Trophoblast cell (in vitro differentiated cells and primary cell): Measurements from ENCODE around the gene PRR14L.

ENCODE experiments used
- DNase-seq, 2 donors: peaks; one replicate each; pipeline ENCODE4 v3.0.0-alpha.2; 2016
- H2AFZ ChIP-seq: 2 replicates; pipeline ENCODE4 v1.6.1; 2013; ENCODE audit warnings: low read length, moderate library complexity, mild to moderate bottlenecking; ENCODE audit not compliant: insufficient read depth, poor library complexity
- H2AK5ac ChIP-seq: 2 replicates; pipeline ENCODE4 v1.6.1; 2013; ENCODE audit warnings: mild to moderate bottlenecking, low read length
- H2BK120ac ChIP-seq: 2 replicates; pipeline ENCODE4 v1.6.1; 2013; ENCODE audit warnings: low read length, mild to moderate bottlenecking, moderate library complexity; ENCODE audit not compliant: insufficient read depth, poor library complexity
- H2BK12ac ChIP-seq: 2 replicates; pipeline ENCODE4 v1.6.1; 2013; ENCODE audit warnings: mild to moderate bottlenecking, low read length, moderate library complexity
- H2BK5ac ChIP-seq: 2 replicates; pipeline ENCODE4 v1.6.1; 2013; ENCODE audit warnings: low read length, low read depth, moderate library complexity, mild to moderate bottlenecking; ENCODE audit not compliant: poor library complexity
- H3K14ac ChIP-seq: 2 replicates; pipeline ENCODE4 v1.6.1; 2013; ENCODE audit warnings: mild to moderate bottlenecking, low read length
- H3K18ac ChIP-seq: 2 replicates; pipeline ENCODE4 v1.6.1; 2013; ENCODE audit warnings: mild to moderate bottlenecking, low read length
- H3K23ac ChIP-seq: 2 replicates; pipeline ENCODE4 v1.6.1; 2013; ENCODE audit warnings: low read length
- H3K27ac ChIP-seq: 2 replicates; pipeline ENCODE4 v1.5.1; 2013; ENCODE audit warnings: low read depth, mild to moderate bottlenecking, inconsistent platforms, low read length, moderate library complexity
- H3K27me3 ChIP-seq: 2 replicates; pipeline ENCODE4 v1.6.1; 2013; ENCODE audit warnings: inconsistent platforms, mild to moderate bottlenecking, low read length, moderate library complexity; ENCODE audit not compliant: insufficient read depth
- H3K36me3 ChIP-seq, 2 experiments: 1 replicate in 1 of 2; 2 replicates in 1 of 2; pipeline ENCODE4 v1.6.1; 2013; ENCODE audit warnings: low read length in 2 of 2, mild to moderate bottlenecking in 2 of 2, moderate library complexity in 1 of 2; ENCODE audit not compliant: insufficient read depth in 2 of 2, control insufficient read depth in 1 of 2
- H3K4ac ChIP-seq: 2 replicates; pipeline ENCODE4 v1.6.1; 2013; ENCODE audit warnings: low read depth, mild to moderate bottlenecking, low read length, moderate library complexity
- H3K4me1 ChIP-seq, 2 experiments: 1 replicate in 1 of 2; 2 replicates in 1 of 2; pipeline ENCODE4 v1.6.1; 2013; ENCODE audit warnings: low read length in 2 of 2, mild to moderate bottlenecking in 2 of 2, moderate library complexity in 1 of 2; ENCODE audit not compliant: insufficient read depth in 2 of 2, control insufficient read depth in 1 of 2
- H3K4me2 ChIP-seq: 2 replicates; pipeline ENCODE4 v1.6.1; 2013; ENCODE audit warnings: inconsistent platforms, mild to moderate bottlenecking, low read length, moderate library complexity
- H3K4me3 ChIP-seq: 2 replicates; pipeline ENCODE4 v1.5.1; 2013; ENCODE audit warnings: mild to moderate bottlenecking, low read depth, low read length, inconsistent platforms
- H3K79me1 ChIP-seq: one replicate; pipeline ENCODE4 v1.6.1; 2013; ENCODE audit warnings: low read length
- H3K79me2 ChIP-seq: 2 replicates; pipeline ENCODE4 v1.6.1; 2013; ENCODE audit warnings: low read length, mild to moderate bottlenecking; ENCODE audit not compliant: control insufficient read depth, insufficient read depth, poor library complexity
- H3K9ac ChIP-seq: 2 replicates; pipeline ENCODE4 v1.6.1; 2013; ENCODE audit warnings: mild to moderate bottlenecking, low read length
- H3K9me3 ChIP-seq: 2 replicates; pipeline ENCODE4 v1.6.1; 2013; ENCODE audit warnings: low read depth, mild to moderate bottlenecking, control low read depth, inconsistent platforms, low read length; ENCODE audit not compliant: insufficient read depth
- H4K12ac ChIP-seq: 2 replicates; pipeline ENCODE4 v1.6.1; 2013; ENCODE audit warnings: low read depth, mild to moderate bottlenecking, low read length, moderate library complexity
- H4K8ac ChIP-seq: 2 replicates; pipeline ENCODE4 v1.6.1; 2013; ENCODE audit warnings: low read depth, mild to moderate bottlenecking, low read length, moderate library complexity
- H4K91ac ChIP-seq: one replicate; pipeline ENCODE4 v1.6.1; 2013; ENCODE audit warnings: low read depth, mild to moderate bottlenecking, low read length, moderate library complexity
- WGBS: extraction: QIAGEN DNeasy Blood & Tissue Kit; methylation state at CpG from one replicate; pipeline ENCODE4 v1.1.7; 2013; ENCODE audit warnings: missing lambda C conversion rate; ENCODE audit not compliant: insufficient read length, insufficient coverage; ENCODE audit errors: extremely low coverage; 5-methylcytosine and 5-hydroxymethylcytosine counted together

PRR14L gene

DNA sequence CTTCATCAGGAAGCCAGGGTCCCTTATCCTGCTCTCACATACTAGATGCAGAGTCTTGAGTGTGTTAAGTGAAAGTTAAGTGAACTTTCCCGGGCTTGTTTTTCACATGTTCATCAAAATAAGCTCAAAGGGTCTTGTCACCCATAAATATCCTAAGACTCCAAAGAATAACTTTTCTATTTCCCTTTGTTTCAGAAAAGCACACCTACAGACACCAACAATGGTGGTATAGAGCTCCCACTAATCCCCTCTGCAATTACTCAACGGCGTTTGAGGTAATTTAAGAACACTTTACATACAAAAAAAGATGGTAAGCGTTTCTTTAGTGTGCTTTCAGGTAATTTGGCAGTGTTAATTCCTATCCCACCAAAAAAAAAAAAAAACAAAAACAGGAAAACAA, 2.5 kb downstream of the PRR14L start:
- Histone ChIP-seq H3K79me2 (peaks cover 11% of the 10 kb centered on the region), H3K79me1 (peaks cover 11% of the 10 kb centered on the region), H4K91ac (no peak overlapping the region), H3K9me3 (no peaks in the 10 kb centered on the region), H3K27me3 (no peaks in the 10 kb centered on the region), H4K8ac (no peak overlapping the region), H2BK12ac (no peak overlapping the region), H3K23ac (no peak overlapping the region), H2AFZ (no peak overlapping the region), H2AK5ac (no peak overlapping the region), H2BK5ac (no peak overlapping the region), H4K12ac (no peak overlapping the region), H3K36me3 (peaks cover 0 to 5% of the 10 kb centered on the region in 2 experiments), H3K4me2 (no peak overlapping the region), H3K9ac (no peak overlapping the region), H3K18ac (no peak overlapping the region), H3K4me3 (no peak overlapping the region), H3K27ac (no peak overlapping the region), H2BK120ac (no peak overlapping the region), H3K4ac (peak overlapping the region; percentile 66), H3K4me1 (peaks cover 1 to 8% of the 10 kb centered on the region in 2 experiments), H3K14ac (no peak overlapping the region)
- DNase-seq, result no peak
- no CpG with 5 or more reads among the region's 4 CpGs for WGBS

DNA sequence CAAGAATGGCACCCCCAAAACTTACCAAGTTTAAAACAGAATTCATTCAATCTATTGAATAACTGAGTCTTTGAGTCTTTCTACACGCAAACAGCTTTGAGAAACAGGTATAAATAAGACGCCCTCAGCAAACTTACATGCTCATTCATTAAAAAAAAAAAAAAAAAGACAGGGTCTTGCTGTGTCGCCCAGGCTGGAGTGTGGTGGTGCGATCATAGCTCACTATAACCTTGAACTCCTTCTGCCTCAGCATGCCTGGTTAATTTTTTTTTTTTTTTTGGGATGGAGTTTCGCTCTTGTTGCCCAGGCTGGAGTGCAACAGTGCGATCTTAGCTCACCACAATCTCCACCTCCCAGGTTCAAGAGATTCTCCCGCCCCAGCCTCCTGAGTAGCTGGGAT, 6.1 kb downstream of the PRR14L start:
- no peaks in the 10 kb centered on the region for H3K9me3 ChIP-seq
- no peaks in the 10 kb centered on the region for H3K79me1 ChIP-seq
- no peak overlapping the region for H3K27ac ChIP-seq
- no peak overlapping the region for H4K8ac ChIP-seq
- no peak overlapping the region for H2BK120ac ChIP-seq
- H2AFZ ChIP-seq, result no peak overlapping the region
- no peak overlapping the region for H4K12ac ChIP-seq
- no peak for DNase-seq
- peaks cover 0 to 11% of the 10 kb centered on the region in 2 experiments for H3K36me3 ChIP-seq
- no peak overlapping the region for H3K18ac ChIP-seq
- H3K27me3 ChIP-seq, result no peaks in the 10 kb centered on the region
- no peak overlapping the region for H3K4me3 ChIP-seq
- H2BK5ac ChIP-seq, result no peak overlapping the region
- no peak overlapping the region for H3K23ac ChIP-seq
- H3K9ac ChIP-seq, result no peak overlapping the region
- H3K4me1 ChIP-seq, result peaks cover 0 to 4% of the 10 kb centered on the region in 2 experiments
- no peak overlapping the region for H3K14ac ChIP-seq
- H3K4me2 ChIP-seq, result no peak overlapping the region
- H2BK12ac ChIP-seq, result no peak overlapping the region
- H4K91ac ChIP-seq, result no peak overlapping the region
- no peak overlapping the region for H3K4ac ChIP-seq
- peaks cover 2% of the 10 kb centered on the region for H3K79me2 ChIP-seq
- H2AK5ac ChIP-seq, result no peak overlapping the region
- WGBS, result no CpG with 5 or more reads among the region's 7 CpGs

DNA sequence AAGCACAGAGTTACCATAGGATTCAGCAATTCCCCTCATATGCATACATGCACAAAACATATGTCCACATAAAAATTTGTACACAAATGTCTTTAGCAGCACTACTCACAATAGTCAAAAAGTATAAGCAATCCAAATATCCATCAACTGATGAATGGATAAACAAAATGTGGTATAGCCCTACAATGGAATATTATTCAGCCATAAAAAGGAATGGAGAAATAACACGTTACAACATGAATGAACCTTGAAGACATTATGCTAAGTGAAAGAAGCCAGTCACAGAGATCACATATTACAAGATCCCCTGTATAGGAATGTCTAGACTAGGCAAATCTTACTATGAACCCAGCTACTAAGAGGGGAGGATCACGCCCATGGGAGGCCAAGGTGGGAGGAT, 7.2 kb downstream of the PRR14L start:
- Histone ChIP-seq H3K18ac (no peak overlapping the region), H2AFZ (no peak overlapping the region), H3K14ac (no peak overlapping the region), H3K4me2 (no peak overlapping the region), H3K36me3 (peaks cover 5 to 14% of the 10 kb centered on the region in 2 experiments), H3K4me3 (no peak overlapping the region), H2BK120ac (no peak overlapping the region), H4K12ac (no peak overlapping the region), H3K79me2 (no peaks in the 10 kb centered on the region), H2AK5ac (no peak overlapping the region), H2BK12ac (no peak overlapping the region), H3K23ac (no peak overlapping the region), H3K27me3 (no peaks in the 10 kb centered on the region), H2BK5ac (no peak overlapping the region), H3K79me1 (no peaks in the 10 kb centered on the region), H3K9ac (no peak overlapping the region), H3K4ac (peak overlapping the region; percentile 55), H4K91ac (no peak overlapping the region), H3K27ac (no peak overlapping the region), H4K8ac (no peak overlapping the region), H3K4me1 (peaks cover 2 to 3% of the 10 kb centered on the region in 2 experiments), H3K9me3 (no peaks in the 10 kb centered on the region)
- no CpG with 5 or more reads among the region's 2 CpGs for WGBS
- DNase-seq, result no peak

DNA sequence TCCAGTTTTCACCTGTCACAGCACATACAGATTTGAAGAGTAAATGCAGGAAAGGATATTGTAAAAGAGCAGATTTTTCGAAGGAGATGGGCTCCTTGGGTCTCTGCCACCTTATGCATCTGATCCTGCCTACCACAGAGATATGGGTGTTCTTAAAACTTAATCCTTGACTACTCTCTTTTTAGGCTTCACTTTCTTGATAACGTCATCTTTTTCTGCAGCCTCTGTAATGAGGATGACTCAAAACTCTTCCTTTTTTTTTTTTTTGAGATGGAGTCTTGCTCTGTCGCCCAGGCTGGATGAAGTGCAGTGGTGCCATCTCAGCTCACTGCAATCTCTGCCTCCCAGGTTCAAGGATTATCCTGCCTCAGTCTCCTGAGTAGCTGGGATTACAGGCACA, 7.8 kb downstream of the PRR14L start:
- Histone ChIP-seq H2AFZ (no peak overlapping the region), H3K4ac (no peak overlapping the region), H2BK120ac (no peak overlapping the region), H3K14ac (no peak overlapping the region), H3K4me2 (no peak overlapping the region), H3K4me1 (peaks cover 2 to 3% of the 10 kb centered on the region in 2 experiments), H4K8ac (no peak overlapping the region), H3K36me3 (peaks cover 8 to 14% of the 10 kb centered on the region in 2 experiments), H3K79me2 (no peaks in the 10 kb centered on the region), H4K91ac (no peak overlapping the region), H3K4me3 (no peak overlapping the region), H3K27me3 (no peaks in the 10 kb centered on the region), H3K18ac (no peak overlapping the region), H2BK12ac (no peak overlapping the region), H3K9ac (no peak overlapping the region), H2AK5ac (no peak overlapping the region), H4K12ac (no peak overlapping the region), H3K27ac (no peak overlapping the region), H3K79me1 (no peaks in the 10 kb centered on the region), H3K9me3 (no peaks in the 10 kb centered on the region), H2BK5ac (no peak overlapping the region), H3K23ac (no peak overlapping the region)
- no peak for DNase-seq
- no CpG with 5 or more reads among the region's 3 CpGs for WGBS
